NCI-H1092 (cell line): ENCODE results near the gene KCND2.
"Not testable (repeated sequence)": the region's sequence is repeated elsewhere in the genome, so short reads cannot be mapped to it uniquely, and the experiment has no call there.

Source experiments
- DNase-seq: peaks from one replicate; lab custom pipeline; 2025; lab: John Stamatoyannopoulos, UW

KCND2 gene

GRCh38 chr7:120743128-120743527 is 470.2 kb downstream of the KCND2 start:
- no peak for DNase-seq

DNA sequence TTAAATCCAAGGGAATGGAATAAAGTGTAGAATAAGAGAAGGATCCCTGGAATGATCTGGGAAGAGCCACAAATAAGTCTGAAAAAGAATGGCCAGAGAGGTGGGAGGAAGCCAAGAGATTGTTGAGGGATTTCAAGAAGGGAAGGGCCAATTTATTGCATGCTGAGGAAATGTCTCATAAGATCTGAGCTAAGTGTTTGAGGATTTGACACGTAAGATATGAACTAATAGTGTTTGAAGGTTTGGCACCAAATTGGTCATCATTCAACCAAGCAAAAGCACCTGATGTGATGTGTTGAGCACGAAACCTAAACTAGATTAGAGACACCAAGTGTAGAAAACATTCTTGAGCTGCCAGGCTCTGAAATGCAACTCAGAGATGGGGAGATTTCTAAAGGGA is 487.1 kb downstream of the KCND2 start:
- DNase-seq = no peak

DNA sequence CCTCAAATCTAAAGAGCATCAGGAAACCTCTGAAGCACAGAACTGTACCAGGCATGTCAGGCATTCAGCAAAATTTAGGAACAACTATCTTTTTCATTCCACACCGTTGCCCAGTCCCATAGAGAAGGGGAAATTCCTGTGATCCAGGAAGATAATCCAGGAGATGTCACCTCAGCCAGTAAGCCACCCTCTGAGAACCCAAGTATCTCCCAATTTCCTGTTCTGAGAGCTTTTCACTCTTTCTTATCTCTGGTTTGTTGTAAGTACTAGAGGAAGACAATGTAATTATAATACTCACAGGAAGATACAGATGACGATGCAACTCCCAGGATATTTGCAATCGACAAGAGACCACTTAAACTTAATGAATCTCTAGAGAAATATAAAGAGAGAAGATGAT is 487.9 kb downstream of the KCND2 start:
- no peak for DNase-seq

DNA sequence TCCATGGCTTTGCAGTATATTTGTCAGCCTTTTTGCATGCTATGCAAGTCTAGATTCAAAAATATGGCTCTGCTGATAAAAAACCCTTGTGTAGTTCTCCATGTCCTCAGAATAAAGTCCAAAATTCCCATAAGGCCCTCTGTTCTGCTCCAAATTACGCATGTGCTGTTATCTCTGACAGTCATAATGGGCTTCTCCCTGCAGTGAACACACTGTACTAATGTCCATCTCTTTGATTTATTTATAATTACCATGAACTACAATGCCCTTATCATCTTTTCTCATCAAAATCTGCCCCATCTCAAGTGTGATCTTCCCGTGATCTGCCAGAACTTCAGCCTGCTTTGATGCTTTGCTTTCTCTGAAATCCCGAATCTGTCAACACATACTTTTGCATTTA is 497.2 kb downstream of the KCND2 start:
- no peak for DNase-seq

- no peak for DNase-seq
Observed at GRCh38 chr7:120774481-120774880, 501.5 kb downstream of the KCND2 start.

DNA sequence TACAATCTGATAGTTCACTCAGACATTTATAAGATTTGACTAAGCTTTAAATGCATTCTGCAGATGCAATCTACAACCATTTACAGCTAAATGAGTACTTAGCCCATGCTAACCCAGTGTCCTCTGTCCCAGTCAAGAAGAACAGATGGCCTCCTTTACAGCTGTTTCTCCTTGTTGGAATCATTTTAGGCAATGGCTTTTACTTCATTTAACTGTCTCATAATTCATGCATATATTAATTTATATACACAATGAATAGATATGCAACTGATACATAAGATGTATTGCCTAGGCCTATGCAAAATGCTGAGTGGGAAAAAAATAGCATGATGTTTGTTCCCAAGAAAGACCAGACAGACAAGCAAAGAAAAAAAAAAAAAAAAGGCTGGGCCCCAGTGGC is 502.8 kb downstream of the KCND2 start:
- no peak for DNase-seq

- not testable (repeated sequence) for DNase-seq
Observed at GRCh38 chr7:120779078-120779477, 506.1 kb downstream of the KCND2 start.

DNA sequence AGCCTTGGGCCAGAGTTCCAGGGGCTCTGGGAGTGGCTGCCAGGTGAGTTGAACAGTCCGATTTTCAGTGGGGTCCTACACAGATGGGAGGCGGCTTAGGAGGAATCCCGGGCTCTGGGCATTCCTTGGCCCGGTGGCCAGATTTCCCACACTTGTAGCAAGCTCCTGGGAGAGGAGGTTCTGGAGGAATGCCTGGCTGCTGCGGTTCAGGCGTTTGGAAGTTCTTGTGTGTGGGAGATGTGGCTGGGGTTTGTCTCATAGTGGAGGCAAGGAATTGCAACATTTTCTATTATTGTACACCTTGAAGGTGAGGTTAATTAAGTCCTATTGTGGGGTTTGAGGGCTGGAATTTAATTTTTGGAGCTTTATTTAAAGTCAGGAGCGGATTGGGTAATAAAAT is 507.5 kb downstream of the KCND2 start:
- DNase-seq = not testable (repeated sequence)

DNA sequence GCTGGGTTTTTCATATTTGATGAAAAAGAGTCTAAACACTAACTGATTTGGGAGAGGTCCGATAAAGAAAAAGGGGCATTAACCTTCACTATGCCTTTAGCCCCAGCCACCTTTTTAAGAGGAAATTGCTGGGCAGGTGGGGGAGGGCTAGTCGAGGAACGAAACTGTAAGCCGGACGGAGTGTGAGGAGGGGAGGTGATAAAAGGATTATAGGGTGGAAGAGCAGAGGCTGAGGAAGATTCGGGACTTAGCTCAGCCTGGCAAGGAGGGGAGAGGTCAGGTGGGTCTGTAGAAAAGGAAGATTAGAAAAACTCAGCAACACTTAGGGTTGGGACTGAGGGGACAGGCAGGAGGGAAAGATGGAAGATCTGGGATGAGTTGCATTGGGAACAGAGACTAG is 508.0 kb downstream of the KCND2 start:
- DNase-seq = no peak

- DNase-seq = not testable (repeated sequence)
Observed at GRCh38 chr7:120781924-120782323, 508.9 kb downstream of the KCND2 start.

DNA sequence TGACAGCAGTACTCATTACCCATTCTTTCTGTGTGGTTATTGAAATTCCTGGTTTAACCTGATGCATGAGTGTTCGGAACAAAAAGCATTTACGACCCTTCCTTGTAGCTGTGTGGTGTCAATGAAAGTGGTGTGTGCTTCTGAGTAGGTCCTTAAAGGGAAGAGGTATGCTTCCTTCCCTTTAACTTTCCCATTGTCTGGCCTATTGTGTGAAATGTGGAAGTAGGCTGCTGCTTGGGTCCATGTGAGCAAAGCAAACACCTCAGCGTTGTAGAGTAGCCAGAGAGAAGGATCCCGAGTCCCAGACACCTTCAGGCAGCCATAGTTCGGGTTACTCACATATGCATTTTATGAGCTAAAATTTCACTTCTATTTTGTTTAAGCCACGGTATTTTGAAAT is 510.3 kb downstream of the KCND2 start:
- DNase-seq = no peak

DNA sequence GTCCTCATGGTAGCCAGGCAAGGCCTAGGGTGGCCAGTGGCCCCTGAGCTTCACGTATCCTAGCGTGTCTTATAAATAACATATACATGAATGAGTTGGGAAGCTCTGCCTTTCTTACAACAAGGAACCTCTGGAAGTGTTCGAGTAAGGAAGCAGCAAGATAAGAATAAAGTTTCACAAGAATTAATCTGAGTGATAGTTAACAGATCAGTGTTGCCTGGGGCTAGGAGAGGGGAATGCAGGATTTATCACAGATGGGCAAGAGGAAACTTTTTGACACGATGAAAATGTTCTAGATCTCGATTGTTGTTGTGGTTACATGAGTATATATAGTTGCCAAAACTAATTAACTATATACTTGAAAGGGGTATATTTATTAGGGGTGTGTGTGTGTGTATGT is 510.7 kb downstream of the KCND2 start:
- DNase-seq = no peak

DNA sequence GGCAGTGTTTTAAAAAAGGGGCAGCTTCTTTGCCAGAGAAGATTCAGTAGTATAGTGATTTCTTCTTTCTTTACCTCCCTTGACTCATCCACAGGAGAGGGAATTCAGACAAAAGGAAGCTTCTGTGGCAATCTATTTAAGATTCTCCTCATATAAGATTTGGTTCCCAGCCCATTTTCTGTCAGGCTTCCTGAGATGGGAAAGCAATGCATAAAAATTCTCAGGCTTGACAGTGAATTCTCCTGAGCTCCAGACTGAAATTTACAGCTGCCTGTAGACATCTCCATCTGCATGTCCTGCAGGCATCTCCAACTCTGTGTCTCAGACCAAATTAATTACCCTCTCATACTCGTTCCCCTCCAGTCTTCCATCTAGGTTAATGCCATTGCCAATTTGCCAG is 512.1 kb downstream of the KCND2 start:
- no peak for DNase-seq

DNA sequence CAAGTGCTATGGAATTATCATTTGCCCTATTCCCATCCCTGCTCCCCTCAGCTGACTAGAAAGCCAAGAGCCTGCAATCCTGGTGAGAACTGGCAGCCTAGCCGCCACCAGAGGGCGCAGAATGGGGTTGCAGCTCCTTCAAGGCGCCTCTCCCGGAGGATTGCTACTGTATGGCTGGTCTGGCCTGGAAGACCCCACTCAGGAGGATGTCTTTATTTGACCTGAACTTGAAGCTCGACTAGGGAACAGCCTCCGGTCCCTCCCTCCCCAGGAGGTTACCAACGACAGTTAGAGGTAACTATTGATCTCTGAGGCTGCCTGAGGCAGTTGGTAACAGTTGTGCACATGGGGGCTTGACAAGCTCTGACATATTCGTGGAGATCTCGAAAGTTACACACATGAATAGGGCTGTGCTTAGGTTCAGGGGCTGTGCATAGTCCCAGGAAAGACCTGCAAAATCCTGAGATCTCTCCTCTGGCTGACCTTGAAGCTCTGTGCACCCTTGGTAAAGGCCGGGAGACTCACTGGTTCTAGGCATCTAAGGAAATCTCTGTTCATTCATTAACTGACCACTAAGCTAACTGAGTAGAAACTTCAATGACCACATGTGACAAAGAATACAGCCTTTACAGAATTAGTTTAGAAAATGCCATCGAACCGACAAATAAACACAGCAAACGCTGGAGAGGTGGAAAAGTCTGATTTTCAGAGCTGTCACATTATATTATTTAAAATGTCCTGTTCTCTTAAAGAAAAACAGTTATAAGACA is 519.3 kb downstream of the KCND2 start:
- peak; percentile 13 for DNase-seq

DNA sequence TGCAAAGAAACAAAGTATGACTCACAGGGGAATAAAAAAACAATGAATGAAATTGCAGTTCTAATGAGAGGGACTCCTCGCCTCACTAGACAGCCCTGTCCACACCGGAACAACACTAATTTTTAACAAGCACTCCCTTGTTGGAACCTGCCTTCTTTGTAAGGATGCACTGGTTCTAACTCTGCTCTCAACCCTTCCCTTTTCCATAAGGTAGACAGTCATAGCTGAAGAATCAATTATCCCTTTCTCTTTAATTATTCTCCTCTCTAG is 519.8 kb downstream of the KCND2 start:
- no peak for DNase-seq

GRCh38 chr7:120793213-120793936 is 520.4 kb downstream of the KCND2 start:
- no peak for DNase-seq

GRCh38 chr7:120794106-120794729 is 521.2 kb downstream of the KCND2 start:
- no peak for DNase-seq

DNA sequence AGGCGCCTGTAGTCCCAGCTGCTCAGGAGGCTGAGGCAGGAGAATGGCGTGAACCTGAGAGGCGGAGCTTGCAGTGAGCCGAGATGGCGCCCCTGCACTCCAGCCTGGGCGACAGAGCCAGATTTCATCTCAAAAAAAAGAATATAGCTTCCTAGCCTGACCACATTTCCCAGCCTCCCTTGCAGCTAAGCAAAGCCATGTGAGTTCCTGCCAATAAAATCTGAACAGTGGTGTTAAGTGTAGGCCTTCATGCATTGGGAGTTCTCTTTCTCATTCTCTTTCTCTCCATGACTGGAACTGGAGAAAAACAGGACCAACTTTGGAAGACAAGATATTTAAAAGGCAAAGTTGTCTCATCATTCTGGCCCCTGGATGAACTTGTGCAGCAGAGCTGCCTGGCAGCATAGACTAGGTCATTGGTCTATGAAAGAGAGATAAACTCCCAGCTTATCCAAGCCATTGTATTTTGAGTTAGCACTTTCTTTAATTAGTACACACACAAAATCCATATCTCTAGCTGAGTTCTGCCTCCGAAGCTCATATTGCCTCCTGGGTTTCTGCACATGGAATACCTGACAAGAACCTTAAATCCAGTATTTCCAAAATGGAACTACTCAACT is 524.2 kb downstream of the KCND2 start:
- DNase-seq = no peak

DNA sequence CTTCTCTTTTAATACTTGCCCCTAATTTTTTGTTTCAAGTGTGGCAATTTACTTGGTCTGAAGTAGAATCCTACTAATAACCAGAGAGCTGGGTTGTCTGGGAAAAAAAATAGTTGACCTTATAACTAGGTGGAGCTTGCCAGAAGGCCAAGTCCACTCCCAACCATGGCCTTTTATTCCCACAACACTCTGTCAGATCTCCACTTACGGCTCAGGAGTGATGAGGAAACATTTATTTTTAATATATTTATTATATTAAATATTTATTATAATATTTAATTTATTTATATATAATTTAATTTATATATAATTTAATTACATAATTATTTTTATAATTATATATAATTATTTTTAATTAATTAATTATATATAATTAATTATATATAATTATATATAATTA is 526.2 kb downstream of the KCND2 start:
- DNase-seq = no peak
